Measurements from ENCODE around the gene CPB2. TPM values are rescaled to one million over a fixed set of nuclear protein-coding genes. Genes with fewer than 3 reads are reported as not detected.

CPB2 gene
- total RNA-seq, 1 experiment from 2014 or later: not detected

Other genes starting within 250 kb of the CPB2 start
- 14.3 and 14.8 TPM in 2 replicates for gene ZC3H13, start 52.3 kb downstream of the CPB2 start, total RNA-seq (2014; rRNA removed; shearing (Covaris generic))
- gene LCP1, start 77.1 kb upstream of the CPB2 start, total RNA-seq (2014; rRNA removed; shearing (Covaris generic)): not detected in 2 replicates
- not detected in 2 replicates for gene LRRC63, start 106.9 kb upstream of the CPB2 start, total RNA-seq (2014; rRNA removed; shearing (Covaris generic))

All from HT-29 (cell line).